H1 (cell line): ENCODE data around the gene PKD1. TPM values are rescaled to one million over a fixed set of nuclear protein-coding genes. Genes with fewer than 3 reads are reported as not detected.

Source experiments
- CTCF ChIA-PET: fragments of 300-600 bp; sonication (Branson Sonifier 250); formaldehyde crosslinking; loops from one replicate; lab custom pipeline; 2021; ENCODE audit not compliant: partially characterized antibody; lab: Charles Lee
- POLR2A ChIA-PET: fragments of 300-600 bp; sonication (Branson Sonifier 250); formaldehyde crosslinking; loops from one replicate; lab custom pipeline; 2021; ENCODE audit warnings: inconsistent platforms; ENCODE audit not compliant: partially characterized antibody; lab: Charles Lee
- DNase-seq, 2 experiments: peaks; one replicate each; pipeline versions ENCODE4 v3.0.0 to v3.0.0-alpha.2; 2010 to 2022; ENCODE audit warnings: low spot score in 2 of 2, low read depth in 1 of 2, mixed read lengths in 1 of 2
- FAIRE-seq: peaks from 2 replicates; lab custom pipeline; 2011; peaks lifted over from hg19 to GRCh38; lab: Jason Lieb, UNC
- H2AFZ ChIP-seq: 2 replicates; pipeline ENCODE4 v1.8.1; 2012; ENCODE audit warnings: low read length, inconsistent platforms
- H2AK5ac ChIP-seq: 2 replicates; pipeline ENCODE4 v1.6.1; 2013; ENCODE audit warnings: low read depth, low read length
- H2BK120ac ChIP-seq: replicated peaks from 2 replicates; pipeline ENCODE3; 2013; ENCODE audit warnings: low read depth, low read length, inconsistent platforms
- H2BK12ac ChIP-seq: 2 replicates; pipeline ENCODE4 v1.6.1; 2013; ENCODE audit warnings: low read depth, low read length
- H2BK15ac ChIP-seq: 2 replicates; pipeline ENCODE4 v1.6.1; 2013; ENCODE audit warnings: low read length
- H2BK20ac ChIP-seq: 2 replicates; pipeline ENCODE4 v1.6.1; 2013; ENCODE audit warnings: low read length
- H2BK5ac ChIP-seq: 2 replicates; pipeline ENCODE4 v1.6.1; 2013; ENCODE audit warnings: low read depth, low read length
- H3K14ac ChIP-seq: 2 replicates; pipeline ENCODE4 v1.6.1; 2013; ENCODE audit warnings: inconsistent platforms; ENCODE audit not compliant: insufficient read length
- H3K18ac ChIP-seq: 2 replicates; pipeline ENCODE4 v1.6.1; 2013; ENCODE audit warnings: low read length; ENCODE audit errors: extremely low read depth
- H3K23ac ChIP-seq: 2 replicates; pipeline ENCODE4 v1.6.1; 2013; ENCODE audit warnings: inconsistent platforms; ENCODE audit not compliant: insufficient read length
- H3K23me2 ChIP-seq: 2 replicates; pipeline ENCODE4 v1.6.1; 2013; ENCODE audit warnings: low read depth, low read length
- H3K27ac ChIP-seq: 2 replicates; pipeline ENCODE4 v1.6.1; 2011; ENCODE audit warnings: low read depth, low read length, inconsistent platforms
- H3K27me3 ChIP-seq, 4 experiments: replicated peaks in 1 of 4; 1 replicate in 1 of 4; 2 replicates in 3 of 4; pipeline versions ENCODE4 v1.6.1 to v1.8.1; 2011 to 2013; ENCODE audit warnings: low read length in 3 of 4, mild to moderate bottlenecking in 3 of 4, inconsistent platforms in 2 of 4, mixed read lengths in 2 of 4, moderate library complexity in 1 of 4; ENCODE audit not compliant: control insufficient read depth in 3 of 4, insufficient read depth in 3 of 4; ENCODE audit errors: extremely low read depth in 1 of 4
- H3K36me3 ChIP-seq, 4 experiments: 2 replicates each; pipeline versions ENCODE4 v1.6.1 to v1.8.1; 2011 to 2013; ENCODE audit warnings: mild to moderate bottlenecking in 4 of 4, low read length in 3 of 4, moderate library complexity in 2 of 4, control low read depth in 1 of 4, inconsistent platforms in 1 of 4; ENCODE audit not compliant: insufficient read depth in 4 of 4, control insufficient read depth in 2 of 4
- H3K4ac ChIP-seq: replicated peaks from 2 replicates; pipeline ENCODE3; 2013; ENCODE audit warnings: low read length, low read depth, mixed read lengths, inconsistent platforms; ENCODE audit not compliant: insufficient read length
- H3K4me1 ChIP-seq, 4 experiments: replicated peaks in 1 of 4; 1 replicate in 1 of 4; 2 replicates in 3 of 4; pipeline versions ENCODE4 v1.6.1 to v1.8.1; 2011 to 2013; ENCODE audit warnings: low read length in 3 of 4, inconsistent platforms in 2 of 4, mixed read lengths in 1 of 4; ENCODE audit not compliant: insufficient read depth in 4 of 4, control insufficient read depth in 3 of 4
- H3K4me2 ChIP-seq, 2 experiments: 2 replicates each; pipeline versions ENCODE4 v1.6.1 to v1.8.1; 2011 to 2013; ENCODE audit warnings: low read depth in 2 of 2, low read length in 2 of 2, control low read depth in 1 of 2, inconsistent platforms in 1 of 2, mild to moderate bottlenecking in 1 of 2; ENCODE audit not compliant: insufficient read depth in 1 of 2
- H3K4me3 ChIP-seq, 4 experiments: fragments of 200-600, 300-600 bp in 1 of 4; sonication (generic), shearing (Covaris generic), sonication (Bioruptor Twin) in 1 of 4; 2 replicates each; pipeline versions ENCODE4 v1.5.1 to v1.8.1; 2011 to 2016; ENCODE audit warnings: low read length in 4 of 4, low read depth in 3 of 4, control low read depth in 2 of 4, inconsistent platforms in 2 of 4, mild to moderate bottlenecking in 2 of 4, mixed read lengths in 1 of 4, moderate library complexity in 1 of 4; ENCODE audit not compliant: insufficient read depth in 2 of 4; ENCODE audit errors: extremely low read depth in 1 of 4
- H3K56ac ChIP-seq: replicated peaks from 2 replicates; pipeline ENCODE3; 2013; ENCODE audit warnings: low read depth, mild to moderate bottlenecking, mixed read lengths, low read length, inconsistent platforms; ENCODE audit not compliant: insufficient read length
- H3K79me1 ChIP-seq: 2 replicates; pipeline ENCODE4 v1.6.1; 2013; ENCODE audit warnings: low read depth, low read length, control low read depth
- H3K79me2 ChIP-seq, 2 experiments: 2 replicates each; pipeline versions ENCODE4 v1.6.1 to v1.8.1; 2012 to 2013; ENCODE audit warnings: low read length in 2 of 2, mild to moderate bottlenecking in 2 of 2, inconsistent platforms in 1 of 2; ENCODE audit not compliant: insufficient read depth in 2 of 2, control insufficient read depth in 1 of 2
- H3K9ac ChIP-seq, 4 experiments: replicated peaks in 1 of 4; 1 replicate in 1 of 4; 2 replicates in 3 of 4; pipeline versions ENCODE4 v1.6.1 to v1.8.1; 2011 to 2013; ENCODE audit warnings: low read depth in 3 of 4, low read length in 3 of 4, control low read depth in 2 of 4, mild to moderate bottlenecking in 2 of 4, moderate library complexity in 2 of 4, inconsistent platforms in 1 of 4; ENCODE audit errors: extremely low read depth in 1 of 4
- H3K9me3 ChIP-seq, 2 experiments: 2 replicates each; pipeline versions ENCODE4 v1.6.1 to v1.8.1; 2012 to 2013; ENCODE audit warnings: mild to moderate bottlenecking in 2 of 2, moderate library complexity in 2 of 2, control low read depth in 1 of 2, inconsistent platforms in 1 of 2, low read depth in 1 of 2, low read length in 1 of 2, mixed read lengths in 1 of 2; ENCODE audit not compliant: insufficient read depth in 2 of 2
- H4K20me1 ChIP-seq, 2 experiments: replicated peaks in 1 of 2; 2 replicates each; pipeline versions ENCODE3 to v1.8.1; 2011 to 2013; ENCODE audit warnings: inconsistent platforms in 2 of 2, low read length in 2 of 2, mild to moderate bottlenecking in 1 of 2; ENCODE audit not compliant: insufficient read depth in 2 of 2, control insufficient read depth in 1 of 2
- H4K5ac ChIP-seq: 2 replicates; pipeline ENCODE4 v1.6.1; 2013; ENCODE audit warnings: low read length, low read depth, mixed read lengths, inconsistent platforms; ENCODE audit not compliant: insufficient read length
- H4K8ac ChIP-seq: 2 replicates; pipeline ENCODE4 v1.8.0; 2013; ENCODE audit warnings: mild to moderate bottlenecking, moderate library complexity, low read length, inconsistent platforms; ENCODE audit not compliant: insufficient read depth; ENCODE audit errors: extremely low read depth
- H4K91ac ChIP-seq: replicated peaks from 2 replicates; pipeline ENCODE3; 2013; ENCODE audit warnings: low read length, mixed read lengths, inconsistent platforms; ENCODE audit not compliant: insufficient read length
- ASH2L ChIP-seq: fragments of 200-600, 300-600 bp; sonication (generic); IDR thresholded peaks from one replicate; pipeline ENCODE4 v1.7.1; 2017; ENCODE audit warnings: low read length
- CTBP2 ChIP-seq: IDR thresholded peaks from 2 replicates; pipeline ENCODE4 v1.7.0; 2011; ENCODE audit warnings: borderline replicate concordance, mild to moderate bottlenecking, moderate library complexity, mixed read lengths, low read length; ENCODE audit not compliant: insufficient read depth, insufficient read length
- E2F6 ChIP-seq: IDR thresholded peaks from 2 replicates; pipeline ENCODE4 v1.6.1; 2012; ENCODE audit warnings: inconsistent platforms
- JUND ChIP-seq: IDR thresholded peaks from 2 replicates; pipeline ENCODE4 v1.6.1; 2011; ENCODE audit warnings: mild to moderate bottlenecking, improper control_type of control experiment, low read length
- YY1 ChIP-seq: IDR thresholded peaks from 2 replicates; pipeline ENCODE4 v1.6.1; 2011; ENCODE audit warnings: low read depth, mild to moderate bottlenecking, low read length
- WGBS, 2 experiments: shearing (Covaris generic) in 1 of 2; methylation state at CpG; one replicate each; pipeline versions ENCODE4 v1.1.6 to v1.1.7; 2013 to 2015; ENCODE audit warnings: low lambda C conversion rate in 2 of 2, mixed read lengths in 2 of 2, inconsistent platforms in 1 of 2, low coverage in 1 of 2, missing lambda C conversion rate in 1 of 2; ENCODE audit not compliant: insufficient replicate concordance in 2 of 2, insufficient coverage in 1 of 2, insufficient read length in 1 of 2; ENCODE audit errors: extremely low coverage in 1 of 2, missing lambda C conversion rate in 1 of 2; 5-methylcytosine and 5-hydroxymethylcytosine counted together
- polyA plus RNA-seq, 7 experiments: library from polyadenylated mRNA; depleted of rRNA in 3 of 7; stranded (reverse) in 5 of 7; unstranded in 2 of 7; fragments of >200 nt in 5 of 7; fragments of 200-250 nt in 2 of 7; gene quantifications; 1 replicate in 5 of 7; 2 replicates in 1 of 7; 4 replicates in 1 of 7; pipeline versions ENCODE4 v1.2.1 to v1.2.3, GENCODE V29; 2011 to 2013; ENCODE audit warnings: missing spikeins in 2 of 7, mixed read lengths in 2 of 7
- total RNA-seq: library from RNA; stranded (reverse); fragmentation: NEBNext Ultra II Directional; extraction: Animal tissue kit (Norgen Biotek cat#: 25700); gene quantifications from 2 replicates; pipeline ENCODE4 v1.2.1, GENCODE V29; 2021

The PKD1 gene
- total and polyA plus RNA-seq, 2 of the 8 experiments (the other 6 are each of a cell fraction or from before 2014, with no cell fraction given) = 40.6 to 52.7 TPM

DNA sequence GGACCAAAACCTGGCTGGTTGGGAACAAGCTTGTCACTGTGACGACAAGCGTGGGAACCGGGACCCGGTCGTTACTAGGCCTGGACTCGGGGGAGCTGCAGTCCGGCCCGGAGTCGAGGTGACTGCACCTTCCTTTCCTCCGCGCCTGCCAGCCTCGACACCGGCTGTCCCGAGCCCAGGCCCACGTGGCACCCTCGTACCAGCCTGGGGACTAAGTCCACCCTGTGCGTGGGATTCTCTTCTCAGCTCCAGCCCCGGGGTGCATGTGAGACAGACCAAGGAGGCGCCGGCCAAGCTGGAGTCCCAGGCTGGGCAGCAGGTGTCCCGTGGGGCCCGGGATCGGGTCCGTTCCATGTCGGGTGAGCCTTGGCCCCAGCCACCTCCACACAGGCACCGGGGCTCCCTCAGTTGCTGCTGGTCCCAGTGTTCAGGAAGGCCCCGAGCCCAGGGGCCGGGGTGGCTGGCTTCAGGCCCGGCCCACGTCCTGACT, 56.3 kb downstream of the PKD1 start:
- Histone ChIP-seq H2AK5ac (no peak overlapping the region), H3K9ac (no peak overlapping the region; a peak in 1 of 7 replicates), H2AFZ (no peak overlapping the region), H2BK15ac (no peak overlapping the region), H3K56ac (no peak overlapping the region), H3K4me2 (no peak overlapping the region), H3K27me3 (no peaks in the 10 kb centered on the region), H3K4ac (no peak overlapping the region), H3K23ac (no peak overlapping the region), H3K36me3 (peaks cover 0 to 23% (median 2%) of the 10 kb centered on the region in 4 experiments; a peak in 5 of 8 replicates), H3K9me3 (no peaks in the 10 kb centered on the region), H2BK20ac (no peak overlapping the region), H2BK120ac (no peak overlapping the region), H4K8ac (no peak overlapping the region), H3K4me3 (no peak overlapping the region), H2BK12ac (no peak overlapping the region), H3K27ac (no peak overlapping the region), H3K18ac (no peak overlapping the region), H4K91ac (no peak overlapping the region), H3K23me2 (no peaks in the 10 kb centered on the region), H3K4me1 (no peaks in the 10 kb centered on the region), H4K20me1 (peaks cover 4 to 5% of the 10 kb centered on the region in 2 experiments), H2BK5ac (no peak overlapping the region), H3K79me1 (no peaks in the 10 kb centered on the region), H3K14ac (no peak overlapping the region), H3K79me2 (no peaks in the 10 kb centered on the region), H4K5ac (no peak overlapping the region)
- CTCF ChIA-PET = interaction anchor here (0.9 to 4.4 kb wide), 7 partner anchors 12 to 74 kb away, joined by 3 to 25 read pairs (median 6); partner anchors contain the start of genes NTHL1 and TSC2
- 94% methylated on average over 30 of the region's 30 CpGs; no CpG with 5 or more reads in 1 of the 2 experiments for WGBS, 2 experiments
- FAIRE-seq (no peak), DNase-seq (no peak)
- POLR2A ChIA-PET = interaction anchor here (0.7 to 8.8 kb wide), 8 partner anchors 12 to 133 kb away, joined by 3 to 50 read pairs (median 4); partner anchors contain the start of genes RPS2 and TBL3
- TF ChIP-seq YY1 (no peak), ASH2L (no peak), JUND (no peak), CTBP2 (no peak), E2F6 (no peak)
